ENCODE data around the gene GNAZ.

Gene GNAZ

GRCh38 chr22:23115825-23116494, 45.6 kb downstream of the GNAZ start:
- H3K4me2 ChIP-seq = peak overlapping the region; percentile 94
- no peak overlapping the region for H3K4me3 ChIP-seq
- no peak overlapping the region for H3K9ac ChIP-seq
- H4K20me1 ChIP-seq = peaks cover 14% of the 10 kb centered on the region
- H3K27me3 ChIP-seq = no peaks in the 10 kb centered on the region
- H3K36me3 ChIP-seq = peaks cover 8% of the 10 kb centered on the region; the same call in 1 of the 2 replicates
- H3K9me3 ChIP-seq = no peaks in the 10 kb centered on the region
- H3K4me1 ChIP-seq = peaks cover 96% of the 10 kb centered on the region
- no peak for TF ChIP-seq Cebpa-rat (IDR thresholded peaks at IDR 0.05)
- peak overlapping the region; percentile 84 for H3K27ac ChIP-seq

DNA sequence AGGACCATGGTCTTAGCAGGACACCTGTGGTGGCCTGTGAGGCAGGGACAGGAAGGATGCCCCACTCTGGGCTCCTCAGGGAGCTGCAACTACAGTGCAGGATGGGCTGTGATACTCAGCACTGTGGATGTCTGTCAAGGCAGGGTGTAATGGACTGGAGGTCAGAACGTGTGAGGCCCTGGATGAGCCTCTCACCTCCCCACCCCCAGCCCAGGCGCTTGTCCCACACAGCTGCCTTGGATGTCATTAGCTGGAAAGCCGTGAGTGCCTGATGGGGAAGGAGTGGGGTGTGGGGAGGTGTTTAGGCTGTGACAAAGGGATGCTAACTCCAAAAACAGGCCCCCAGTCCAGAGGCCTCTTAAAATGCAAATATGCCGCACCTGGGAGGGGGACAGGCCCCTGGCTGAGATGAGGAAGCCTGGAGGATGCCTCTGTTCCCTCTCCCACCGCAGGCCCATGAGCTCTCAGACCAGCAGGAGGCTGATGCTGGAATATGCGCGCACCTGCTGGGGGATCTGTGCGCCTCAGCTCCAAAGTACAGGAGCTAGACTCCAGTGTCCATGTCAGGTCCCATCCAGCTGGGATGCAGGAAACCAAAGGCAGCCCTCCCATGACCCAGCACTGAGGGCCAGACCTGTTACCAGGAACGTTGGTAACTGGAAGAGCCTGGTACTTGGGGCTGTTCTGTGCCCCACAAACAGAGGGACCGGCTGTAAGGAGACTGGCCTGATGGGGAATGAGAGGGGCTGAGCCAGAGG, 46.4 kb downstream of the GNAZ start:
- peak overlapping the region; percentile 94 for H3K4me2 ChIP-seq
- H3K4me1 ChIP-seq = peaks cover 96% of the 10 kb centered on the region
- no peaks in the 10 kb centered on the region for H3K27me3 ChIP-seq
- TF ChIP-seq Cebpa-rat (IDR thresholded peaks at IDR 0.05) = no peak
- H3K36me3 ChIP-seq = peaks cover 8% of the 10 kb centered on the region; the same call in 1 of the 2 replicates
- H3K4me3 ChIP-seq = no peak overlapping the region
- peak overlapping the region; percentile 84 for H3K27ac ChIP-seq
- H3K9me3 ChIP-seq = no peaks in the 10 kb centered on the region
- H3K9ac ChIP-seq = 0 out of 2 replicates have a peak overlapping the region, but pooled peaks have one; percentile 43
- peaks cover 11% of the 10 kb centered on the region for H4K20me1 ChIP-seq

- no peaks in the 10 kb centered on the region for H3K27me3 ChIP-seq
- peak overlapping the region; percentile 94 for H3K4me2 ChIP-seq
- H3K4me3 ChIP-seq = no peak overlapping the region
- peaks cover 7% of the 10 kb centered on the region for H4K20me1 ChIP-seq
- H3K27ac ChIP-seq = peak overlapping the region; percentile 84
- peaks cover 96% of the 10 kb centered on the region for H3K4me1 ChIP-seq
- no peak for TF ChIP-seq Cebpa-rat (IDR thresholded peaks at IDR 0.05)
- peak overlapping the region; percentile 46 for H3K9ac ChIP-seq
- H3K9me3 ChIP-seq = no peaks in the 10 kb centered on the region
- H3K36me3 ChIP-seq = peaks cover 8% of the 10 kb centered on the region; the same call in 1 of the 2 replicates
Observed at GRCh38 chr22:23117275-23117674, 47.0 kb downstream of the GNAZ start.

GRCh38 chr22:23117891-23118646, 47.8 kb downstream of the GNAZ start:
- Histone ChIP-seq H4K20me1 (peaks cover 7% of the 10 kb centered on the region; the same call in 1 of the 2 replicates), H3K4me1 (peaks cover 96% of the 10 kb centered on the region), H3K36me3 (peaks cover 13% of the 10 kb centered on the region; the same call in 1 of the 2 replicates), H3K27ac (peak overlapping the region; percentile 84), H3K9ac (peak overlapping the region; percentile 46), H3K9me3 (no peaks in the 10 kb centered on the region), H3K4me3 (no peak overlapping the region), H3K27me3 (no peaks in the 10 kb centered on the region), H3K4me2 (peak overlapping the region; percentile 94)
- TF ChIP-seq Cebpa-rat (IDR thresholded peaks at IDR 0.05) = no peak

GRCh38 chr22:23118647-23119493, 48.6 kb downstream of the GNAZ start:
- TF ChIP-seq Cebpa-rat (IDR thresholded peaks at IDR 0.05) = no peak
- Histone ChIP-seq H4K20me1 (peaks cover 7% of the 10 kb centered on the region; the same call in 1 of the 2 replicates), H3K27me3 (no peaks in the 10 kb centered on the region), H3K27ac (peak overlapping the region; percentile 84), H3K9ac (peak overlapping the region; percentile 48), H3K4me2 (peak overlapping the region; percentile 94), H3K4me1 (peaks cover 88% of the 10 kb centered on the region), H3K4me3 (peak overlapping the region; percentile 5; the same call in 1 of the 2 replicates), H3K36me3 (peaks cover 21% of the 10 kb centered on the region; the same call in 1 of the 2 replicates), H3K9me3 (no peaks in the 10 kb centered on the region)

- peak overlapping the region; percentile 84 for H3K27ac ChIP-seq
- no peak overlapping the region for H3K4me3 ChIP-seq
- TF ChIP-seq Cebpa-rat (IDR thresholded peaks at IDR 0.05) = no peak
- H3K4me1 ChIP-seq = peaks cover 79% of the 10 kb centered on the region
- peaks cover 27% of the 10 kb centered on the region; the same call in 1 of the 2 replicates for H3K36me3 ChIP-seq
- H3K9me3 ChIP-seq = no peaks in the 10 kb centered on the region
- peak overlapping the region; percentile 94 for H3K4me2 ChIP-seq
- 0 out of 2 replicates have a peak overlapping the region, but pooled peaks have one; percentile 48 for H3K9ac ChIP-seq
- H4K20me1 ChIP-seq = peaks cover 7% of the 10 kb centered on the region; the same call in 1 of the 2 replicates
- no peaks in the 10 kb centered on the region for H3K27me3 ChIP-seq
Observed at GRCh38 chr22:23119494-23120414, 49.4 kb downstream of the GNAZ start.

GRCh38 chr22:23120415-23120899, 50.1 kb downstream of the GNAZ start:
- H3K27ac ChIP-seq = peak overlapping the region; percentile 84; the same call in 1 of the 2 replicates
- H3K27me3 ChIP-seq = no peaks in the 10 kb centered on the region
- H3K4me1 ChIP-seq = peaks cover 72% of the 10 kb centered on the region
- H3K9me3 ChIP-seq = no peaks in the 10 kb centered on the region
- H3K4me3 ChIP-seq = no peak overlapping the region
- H4K20me1 ChIP-seq = peaks cover 7% of the 10 kb centered on the region; the same call in 1 of the 2 replicates
- peaks cover 30% of the 10 kb centered on the region; the same call in 1 of the 2 replicates for H3K36me3 ChIP-seq
- H3K4me2 ChIP-seq = peak overlapping the region; percentile 94; the same call in 1 of the 2 replicates
- TF ChIP-seq Cebpa-rat (IDR thresholded peaks at IDR 0.05) = no peak
- H3K9ac ChIP-seq = no peak overlapping the region

DNA sequence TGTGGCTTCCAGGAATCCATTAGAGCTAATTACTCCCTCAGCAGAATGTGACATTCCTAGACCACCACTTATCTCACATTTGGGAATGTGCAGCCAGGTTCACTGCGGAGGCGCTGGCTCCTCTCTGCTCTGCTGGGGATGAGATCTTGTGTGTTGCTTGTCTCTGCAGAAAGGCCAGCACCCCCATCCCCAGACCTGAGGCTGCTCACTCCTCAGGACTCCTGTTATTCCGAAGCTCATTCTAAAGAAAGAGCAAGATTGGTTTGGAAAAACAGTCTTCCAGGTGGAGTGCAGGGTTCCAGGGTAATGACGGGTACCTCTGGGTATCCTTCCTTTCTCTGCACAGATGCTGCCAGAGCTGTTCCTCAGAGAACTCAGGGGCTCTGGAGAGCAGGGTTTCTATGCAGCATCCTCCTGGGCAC, 50.7 kb downstream of the GNAZ start:
- no peak overlapping the region for H3K4me3 ChIP-seq
- H3K9me3 ChIP-seq = no peaks in the 10 kb centered on the region
- H3K4me2 ChIP-seq = no peak overlapping the region
- peaks cover 67% of the 10 kb centered on the region for H3K4me1 ChIP-seq
- H3K36me3 ChIP-seq = peaks cover 32% of the 10 kb centered on the region; the same call in 1 of the 2 replicates
- H3K27ac ChIP-seq = no peak overlapping the region
- TF ChIP-seq Cebpa-rat (IDR thresholded peaks at IDR 0.05) = no peak
- peaks cover 7% of the 10 kb centered on the region; the same call in 1 of the 2 replicates for H4K20me1 ChIP-seq
- no peak overlapping the region for H3K9ac ChIP-seq
- H3K27me3 ChIP-seq = no peaks in the 10 kb centered on the region
